Uterus (tissue), 4 donors: ENCODE data around the gene NSL1. TPM values are rescaled to one million over a fixed set of nuclear protein-coding genes. Genes with fewer than 3 reads are reported as not detected.

Experiments used
- DNase-seq, 2 donors: peaks; one replicate each; pipeline ENCODE4 v3.0.0-alpha.2; 2019 to 2020
- H3K27ac ChIP-seq, 2 donors: fragments of 200-600 bp; sonication (generic); 1 replicate in 1 of 2; 2 replicates in 1 of 2; pipeline ENCODE4 v1.5.1; 2016 to 2018
- H3K27me3 ChIP-seq, 2 donors: fragments of 200-600 bp; sonication (generic); one replicate each; pipeline ENCODE4 v1.5.1; 2018 to 2019; ENCODE audit warnings: control low read depth in 1 of 2
- H3K36me3 ChIP-seq, 2 donors: fragments of 200-600 bp; sonication (generic); one replicate each; pipeline ENCODE4 v1.5.1; 2019; ENCODE audit warnings: control low read depth in 1 of 2
- H3K4me1 ChIP-seq, 2 donors: fragments of 200-600 bp; sonication (generic); one replicate each; pipeline ENCODE4 v1.5.1; 2018 to 2019; ENCODE audit warnings: control low read depth in 1 of 2
- H3K4me3 ChIP-seq, 2 donors: fragments of 200-600 bp; sonication (generic); 1 replicate in 1 of 2; 2 replicates in 1 of 2; pipeline ENCODE4 v1.5.1; 2018 to 2019; ENCODE audit warnings: mild to moderate bottlenecking in 1 of 2
- H3K9me3 ChIP-seq, 2 donors: fragments of 200-600 bp; sonication (generic); one replicate each; pipeline ENCODE4 v1.5.1; 2019; ENCODE audit warnings: control low read depth in 1 of 2
- POLR2A ChIP-seq, 2 donors: fragments of 450-650 bp; IDR thresholded peaks; one replicate each; pipeline ENCODE4 v1.6.1; 2016; ENCODE audit warnings: antibody characterized with exemption in 2 of 2, mild to moderate bottlenecking in 1 of 2, moderate library complexity in 1 of 2
- intact Hi-C: fragments of 100-400 bp; cut with DNase I; formaldehyde crosslinking; loops from one replicate; pipeline ENCODE4 v1.15.1; 2023; ENCODE audit warnings: low total_unique reads
- total RNA-seq, 4 donors: library from RNA; depleted of rRNA in 3 of 4; stranded (reverse); fragments of >200 nt in 3 of 4; gene quantifications; one replicate each; pipeline versions ENCODE4 v1.1.0 to v1.2.4, GENCODE V29; 2014 to 2023
- TF ChIP-seq, protein P1 (sequence below), 4 experiments: fragments of 200-600 bp in 2 of 4; fragments of 450-650 bp in 2 of 4; sonication (generic) in 2 of 4; IDR thresholded peaks; one replicate each; pipeline ENCODE4 v1.5.1; 2016 to 2019; ENCODE audit warnings: antibody characterized with exemption in 4 of 4, mild to moderate bottlenecking in 2 of 4, moderate library complexity in 1 of 4
- donor health status: DM: yes; HTN: yes; CAD: no.

The NSL1 gene
- total RNA-seq, 4 donors from 2014 or later, result 39.1 to 73.8 (median 60.5) TPM

DNA sequence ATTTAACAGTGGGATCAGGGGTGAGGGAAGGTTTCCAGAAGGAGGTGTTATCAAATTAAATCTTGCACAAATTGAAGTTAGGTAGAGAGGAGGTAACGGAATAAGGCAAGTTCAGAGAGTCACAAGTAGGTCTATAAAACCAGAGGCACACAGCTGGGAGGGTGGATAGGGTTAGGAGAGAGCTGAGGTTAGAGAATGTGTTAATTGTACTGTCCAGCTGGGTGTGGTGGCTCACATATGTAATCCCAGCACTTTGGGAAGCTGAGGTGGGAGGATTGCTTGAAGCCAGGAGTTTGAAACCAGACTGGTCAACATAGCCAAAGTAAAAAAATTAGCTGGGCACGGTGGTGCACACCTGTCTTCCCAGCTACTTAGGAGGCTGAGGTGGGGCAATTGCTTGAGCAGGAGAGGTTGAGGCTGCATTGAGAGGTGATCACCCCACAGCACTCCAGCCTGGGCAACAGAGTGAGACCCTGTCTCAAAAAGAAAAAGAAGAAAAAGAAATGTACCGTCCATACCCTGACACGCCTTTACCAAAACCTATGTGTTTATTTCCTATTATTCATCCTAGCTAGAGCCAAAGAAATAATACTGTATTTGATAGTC, 35.7 kb upstream of the NSL1 start:
- Histone ChIP-seq H3K4me1 (no peaks in the 10 kb centered on the region), H3K9me3 (no peaks in the 10 kb centered on the region), H3K4me3 (no peak overlapping the region), H3K27ac (no peak overlapping the region), H3K36me3 (no peaks in the 10 kb centered on the region), H3K27me3 (no peaks in the 10 kb centered on the region)
- TF ChIP-seq, protein P1, sequence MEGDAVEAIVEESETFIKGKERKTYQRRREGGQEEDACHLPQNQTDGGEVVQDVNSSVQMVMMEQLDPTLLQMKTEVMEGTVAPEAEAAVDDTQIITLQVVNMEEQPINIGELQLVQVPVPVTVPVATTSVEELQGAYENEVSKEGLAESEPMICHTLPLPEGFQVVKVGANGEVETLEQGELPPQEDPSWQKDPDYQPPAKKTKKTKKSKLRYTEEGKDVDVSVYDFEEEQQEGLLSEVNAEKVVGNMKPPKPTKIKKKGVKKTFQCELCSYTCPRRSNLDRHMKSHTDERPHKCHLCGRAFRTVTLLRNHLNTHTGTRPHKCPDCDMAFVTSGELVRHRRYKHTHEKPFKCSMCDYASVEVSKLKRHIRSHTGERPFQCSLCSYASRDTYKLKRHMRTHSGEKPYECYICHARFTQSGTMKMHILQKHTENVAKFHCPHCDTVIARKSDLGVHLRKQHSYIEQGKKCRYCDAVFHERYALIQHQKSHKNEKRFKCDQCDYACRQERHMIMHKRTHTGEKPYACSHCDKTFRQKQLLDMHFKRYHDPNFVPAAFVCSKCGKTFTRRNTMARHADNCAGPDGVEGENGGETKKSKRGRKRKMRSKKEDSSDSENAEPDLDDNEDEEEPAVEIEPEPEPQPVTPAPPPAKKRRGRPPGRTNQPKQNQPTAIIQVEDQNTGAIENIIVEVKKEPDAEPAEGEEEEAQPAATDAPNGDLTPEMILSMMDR (IDR thresholded peaks at IDR 0.05), result no peak
- no peak for TF ChIP-seq POLR2A (IDR thresholded peaks at IDR 0.05)
- intact Hi-C loops, result no loop called here
- DNase-seq, result no peak

- intact Hi-C loops, result no loop called here
- no peaks in the 10 kb centered on the region for H3K4me1 ChIP-seq
- no peaks in the 10 kb centered on the region for H3K9me3 ChIP-seq
- no peak for DNase-seq
- H3K36me3 ChIP-seq, result no peaks in the 10 kb centered on the region
- H3K4me3 ChIP-seq, result no peak overlapping the region
- no peak for TF ChIP-seq POLR2A (IDR thresholded peaks at IDR 0.05)
- TF ChIP-seq, protein P1 (IDR thresholded peaks at IDR 0.05), result no peak
- H3K27me3 ChIP-seq, result no peaks in the 10 kb centered on the region
- no peak overlapping the region for H3K27ac ChIP-seq
These were observed 34.3 kb upstream of the NSL1 start for GRCh38 chr1:212825798-212826452.

- no peak overlapping the region for H3K4me3 ChIP-seq
These were observed 32.6 kb upstream of the NSL1 start for GRCh38 chr1:212824201-212824600.

DNA sequence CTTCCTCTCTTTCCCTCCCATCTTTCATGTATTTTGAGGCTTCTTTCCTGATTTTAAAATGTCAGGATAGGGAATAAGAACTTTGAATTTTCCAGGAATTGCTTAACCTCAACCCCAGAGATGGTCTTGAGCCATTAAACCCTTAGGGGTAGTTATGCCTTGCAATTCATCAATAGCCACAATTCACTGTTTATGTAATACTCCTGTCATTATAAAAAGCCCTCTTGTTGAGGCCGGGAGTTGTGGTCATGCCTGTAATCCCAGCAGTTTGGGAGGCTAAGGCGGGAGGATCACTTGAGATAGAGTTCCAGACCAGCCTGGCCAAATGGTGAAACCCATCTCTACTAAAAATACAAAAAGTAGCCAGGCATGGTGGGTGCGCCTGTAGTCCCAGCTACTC, 31.4 kb upstream of the NSL1 start:
- H3K27me3 ChIP-seq, result no peaks in the 10 kb centered on the region
- no peak overlapping the region for H3K4me3 ChIP-seq
- no peaks in the 10 kb centered on the region for H3K36me3 ChIP-seq
- H3K9me3 ChIP-seq, result no peaks in the 10 kb centered on the region
- H3K27ac ChIP-seq, result no peak overlapping the region
- DNase-seq, result no peak
- intact Hi-C loops, result no loop called here
- TF ChIP-seq, protein P1 (IDR thresholded peaks at IDR 0.05), result no peak
- no peak for TF ChIP-seq POLR2A (IDR thresholded peaks at IDR 0.05)
- no peaks in the 10 kb centered on the region for H3K4me1 ChIP-seq

More at GRCh38 chr1:212824201-212824600, 32.6 kb upstream of the NSL1 start:
- H3K9me3 ChIP-seq, result no peaks in the 10 kb centered on the region
- intact Hi-C loops, result no loop called here
- no peaks in the 10 kb centered on the region for H3K4me1 ChIP-seq
- H3K36me3 ChIP-seq, result no peaks in the 10 kb centered on the region
- H3K27ac ChIP-seq, result no peak overlapping the region
- TF ChIP-seq, protein P1 (IDR thresholded peaks at IDR 0.05), result no peak
- no peak for TF ChIP-seq POLR2A (IDR thresholded peaks at IDR 0.05)
- no peak for DNase-seq
- H3K27me3 ChIP-seq, result no peaks in the 10 kb centered on the region

DNA sequence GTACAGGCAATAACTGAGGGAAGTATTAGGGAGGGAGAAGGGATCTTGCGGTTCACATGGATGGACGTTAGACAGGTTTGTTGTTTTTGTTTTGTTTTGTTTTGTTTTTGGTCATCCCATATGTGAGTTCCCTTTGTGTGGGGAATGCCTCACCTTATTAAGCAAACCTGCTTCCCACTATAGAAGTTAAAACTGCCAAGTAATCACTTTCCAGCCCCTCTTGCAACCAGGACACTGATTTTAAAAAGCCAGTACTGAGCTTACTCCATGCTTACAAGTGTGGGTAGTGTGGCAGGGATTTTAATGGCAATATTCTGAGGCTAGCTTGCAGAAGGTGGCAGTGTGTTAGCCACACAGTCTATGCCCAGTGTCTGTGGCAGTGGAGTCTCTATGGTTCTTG, 29.4 kb upstream of the NSL1 start:
- H3K27ac ChIP-seq, result no peak overlapping the region
- no peak for DNase-seq
- no peaks in the 10 kb centered on the region for H3K4me1 ChIP-seq
- H3K4me3 ChIP-seq, result no peak overlapping the region
- TF ChIP-seq, protein P1 (IDR thresholded peaks at IDR 0.05), result no peak
- no peak for TF ChIP-seq POLR2A (IDR thresholded peaks at IDR 0.05)
- no peaks in the 10 kb centered on the region for H3K9me3 ChIP-seq
- no peaks in the 10 kb centered on the region for H3K36me3 ChIP-seq
- no peaks in the 10 kb centered on the region for H3K27me3 ChIP-seq
- intact Hi-C loops, result no loop called here
